HEK293 (cell line): ENCODE data around the gene PDPK1.
"Not testable (repeated sequence)": the region's sequence is repeated elsewhere in the genome, so short reads cannot be mapped to it uniquely, and the experiment has no call there.

ENCODE experiments used
- CTCF ChIA-PET: fragments of 350-600 bp; formaldehyde crosslinking; extraction: SDS; loops from one replicate; lab custom pipeline; 2021; ENCODE audit warnings: antibody characterized with exemption; lab: Yijun Ruan, JAX
- POLR2A ChIA-PET: fragments of 300-600 bp; formaldehyde crosslinking; extraction: SDS; loops from one replicate; lab custom pipeline; 2020; ENCODE audit warnings: antibody characterized with exemption, inconsistent platforms; lab: Yijun Ruan, JAX
- H3K27ac ChIP-seq: fragments of 200-500 bp; sonication (Bioruptor generic); 2 replicates; pipeline ENCODE4 v1.5.1; 2014; ENCODE audit warnings: low read depth, low read length, control low read depth, inconsistent platforms; ENCODE audit errors: extremely low read depth
- H3K36me3 ChIP-seq, 2 experiments: fragments of 200-500 bp in 1 of 2; sonication (Bioruptor generic) in 1 of 2; 1 replicate in 1 of 2; 2 replicates in 1 of 2; pipeline ENCODE4 v1.5.1; 2014 to 2017; ENCODE audit warnings: inconsistent platforms in 2 of 2, low read length in 2 of 2; ENCODE audit not compliant: control insufficient read depth in 2 of 2, insufficient read depth in 1 of 2
- H3K4me1 ChIP-seq: fragments of 200-500 bp; sonication (Bioruptor generic); 2 replicates; pipeline ENCODE4 v1.5.1; 2014; ENCODE audit warnings: mild to moderate bottlenecking, low read length, inconsistent platforms; ENCODE audit not compliant: control insufficient read depth, insufficient read depth
- H3K4me3 ChIP-seq: 2 replicates; pipeline ENCODE4 v1.5.1; 2011; ENCODE audit warnings: low read depth, mild to moderate bottlenecking, control low read depth, low read length, moderate library complexity
- H3K9me3 ChIP-seq: fragments of 200-500 bp; sonication (Bioruptor generic); 2 replicates; pipeline ENCODE4 v1.5.1; 2014; ENCODE audit warnings: low read depth, low read length, inconsistent platforms; ENCODE audit not compliant: control insufficient read depth, insufficient read depth
- BCL11B ChIP-seq: fragments of 450-650 bp; formaldehyde crosslinking; IDR thresholded peaks from 2 replicates; pipeline ENCODE4 v1.5.1; 2016; ENCODE audit warnings: low read depth, missing biosample characterization, missing genetic modification characterization
- GFI1B ChIP-seq: fragments of 450-650 bp; formaldehyde crosslinking; IDR thresholded peaks from 2 replicates; pipeline ENCODE4 v1.5.1; 2016; ENCODE audit warnings: missing biosample characterization, missing genetic modification characterization
- KLF10 ChIP-seq: fragments of 450-650 bp; IDR thresholded peaks from 2 replicates; pipeline ENCODE4 v1.5.1; 2018; ENCODE audit warnings: missing biosample characterization, mild to moderate bottlenecking, missing genetic modification characterization
- RBAK ChIP-seq: fragments of 450-650 bp; formaldehyde crosslinking; IDR thresholded peaks from 2 replicates; pipeline ENCODE4 v1.5.1; 2016; ENCODE audit warnings: missing biosample characterization, missing genetic modification characterization
- SP3 ChIP-seq: fragments of 450-650 bp; formaldehyde crosslinking; IDR thresholded peaks from 2 replicates; pipeline ENCODE4 v1.5.1; 2016; ENCODE audit warnings: missing biosample characterization, missing genetic modification characterization
- TCF7L2 ChIP-seq: IDR thresholded peaks from 2 replicates; pipeline ENCODE4 v1.6.1; 2011; ENCODE audit warnings: low read depth, mild to moderate bottlenecking, inconsistent platforms, low read length, moderate library complexity, borderline replicate concordance
- TSHZ1 ChIP-seq: fragments of 450-650 bp; formaldehyde crosslinking; IDR thresholded peaks from 2 replicates; pipeline ENCODE4 v1.5.1; 2016; ENCODE audit warnings: missing biosample characterization, missing genetic modification characterization, borderline replicate concordance
- ZBTB26 ChIP-seq: fragments of 450-650 bp; formaldehyde crosslinking; optimal IDR thresholded peaks from 2 replicates; pipeline ENCODE3; 2016; ENCODE audit warnings: missing biosample characterization, mild to moderate bottlenecking, missing genetic modification characterization
- ZNF132 ChIP-seq: fragments of 450-650 bp; formaldehyde crosslinking; IDR thresholded peaks from 2 replicates; pipeline ENCODE4 v1.5.1; 2017; ENCODE audit warnings: missing biosample characterization, missing genetic modification characterization, borderline replicate concordance
- ZNF155 ChIP-seq: fragments of 450-650 bp; formaldehyde crosslinking; IDR thresholded peaks from 2 replicates; pipeline ENCODE4 v1.5.1; 2016; ENCODE audit warnings: missing biosample characterization, missing genetic modification characterization
- ZNF274 ChIP-seq, 2 experiments: fragments of 200-500 bp in 1 of 2; fragments of 450-650 bp in 1 of 2; sonication (Bioruptor generic) in 1 of 2; formaldehyde crosslinking in 1 of 2; IDR thresholded peaks; 2 replicates each; pipeline versions ENCODE4 v1.5.1 to v1.6.1; 2014 to 2016; ENCODE audit warnings: borderline replicate concordance in 1 of 2, inconsistent platforms in 1 of 2, low read length in 1 of 2, missing biosample characterization in 1 of 2, missing genetic modification characterization in 1 of 2
- ZNF404 ChIP-seq: fragments of 450-650 bp; formaldehyde crosslinking; IDR thresholded peaks from 2 replicates; pipeline ENCODE4 v1.5.1; 2017; ENCODE audit warnings: missing biosample characterization, missing genetic modification characterization
- ZNF558 ChIP-seq: fragments of 450-650 bp; formaldehyde crosslinking; IDR thresholded peaks from 2 replicates; pipeline ENCODE4 v1.5.1; 2016; ENCODE audit warnings: missing biosample characterization, missing genetic modification characterization
- ZNF610 ChIP-seq: fragments of 450-650 bp; formaldehyde crosslinking; IDR thresholded peaks from 2 replicates; pipeline ENCODE4 v1.5.1; 2016; ENCODE audit warnings: missing biosample characterization, missing genetic modification characterization, borderline replicate concordance
- ZNF768 ChIP-seq: fragments of 450-650 bp; formaldehyde crosslinking; IDR thresholded peaks from 2 replicates; pipeline ENCODE4 v1.5.1; 2018; ENCODE audit warnings: missing biosample characterization, mild to moderate bottlenecking, missing genetic modification characterization
- ZNF777 ChIP-seq: fragments of 450-650 bp; formaldehyde crosslinking; IDR thresholded peaks from 2 replicates; pipeline ENCODE4 v1.5.1; 2017; ENCODE audit warnings: missing biosample characterization, missing genetic modification characterization, borderline replicate concordance

The PDPK1 gene

DNA sequence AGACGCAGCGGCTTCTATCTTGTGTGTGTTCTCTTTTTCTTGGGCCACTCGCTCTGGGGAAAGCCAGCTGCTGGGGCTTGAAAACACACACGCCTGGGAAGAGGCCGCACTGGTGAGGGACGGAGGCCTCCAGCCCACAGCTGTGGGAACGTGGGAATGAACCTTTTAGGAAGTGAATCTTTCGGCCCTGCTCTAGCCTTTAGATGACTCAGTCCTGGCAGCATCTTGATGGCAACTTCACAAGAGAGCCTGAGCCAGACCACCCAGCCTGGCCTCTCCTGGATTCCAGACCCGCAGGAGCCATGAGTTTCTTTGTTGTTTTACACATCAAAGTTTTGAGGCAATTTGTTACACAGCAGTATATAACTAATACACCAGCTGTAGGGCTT lies 2.2 kb upstream of the PDPK1 start:
- ChIA-PET CTCF (no interaction called here), POLR2A (no interaction called here)
- Histone ChIP-seq H3K9me3 (no peaks in the 10 kb centered on the region), H3K4me1 (peaks cover 3% of the 10 kb centered on the region; the same call in 1 of the 2 replicates), H3K36me3 (peaks cover 0 to 10% of the 10 kb centered on the region in 2 experiments; a peak in 1 of 3 replicates), H3K4me3 (no peak overlapping the region), H3K27ac (no peak overlapping the region)
- TF ChIP-seq GFI1B (tag by site-specific recombination): no peak
- no peak for TF ChIP-seq ZNF777 (tag by site-specific recombination)
- TF ChIP-seq TCF7L2: no peak
- TF ChIP-seq ZNF155: no peak
- no peak for TF ChIP-seq ZNF404 (tag by site-specific recombination)
- TF ChIP-seq KLF10 (tag by site-specific recombination): no peak
- no peak for TF ChIP-seq TSHZ1 (tag by site-specific recombination)
- no peak for TF ChIP-seq ZNF132 (tag by site-specific recombination)
- no peak for TF ChIP-seq BCL11B (tag by site-specific recombination)
- no peak for TF ChIP-seq ZNF274 (IDR thresholded peaks at IDR 0.05; ENCODE audit: low read length)
- TF ChIP-seq ZNF274 (tag by site-specific recombination; IDR thresholded peaks at IDR 0.05; ENCODE audit: borderline replicate concordance): no peak
- TF ChIP-seq RBAK (tag by site-specific recombination): no peak
- TF ChIP-seq ZNF610: no peak
- TF ChIP-seq SP3 (tag by site-specific recombination): no peak
- TF ChIP-seq ZNF558 (tag by site-specific recombination): no peak
- TF ChIP-seq ZNF768 (tag by site-specific recombination): no peak

DNA sequence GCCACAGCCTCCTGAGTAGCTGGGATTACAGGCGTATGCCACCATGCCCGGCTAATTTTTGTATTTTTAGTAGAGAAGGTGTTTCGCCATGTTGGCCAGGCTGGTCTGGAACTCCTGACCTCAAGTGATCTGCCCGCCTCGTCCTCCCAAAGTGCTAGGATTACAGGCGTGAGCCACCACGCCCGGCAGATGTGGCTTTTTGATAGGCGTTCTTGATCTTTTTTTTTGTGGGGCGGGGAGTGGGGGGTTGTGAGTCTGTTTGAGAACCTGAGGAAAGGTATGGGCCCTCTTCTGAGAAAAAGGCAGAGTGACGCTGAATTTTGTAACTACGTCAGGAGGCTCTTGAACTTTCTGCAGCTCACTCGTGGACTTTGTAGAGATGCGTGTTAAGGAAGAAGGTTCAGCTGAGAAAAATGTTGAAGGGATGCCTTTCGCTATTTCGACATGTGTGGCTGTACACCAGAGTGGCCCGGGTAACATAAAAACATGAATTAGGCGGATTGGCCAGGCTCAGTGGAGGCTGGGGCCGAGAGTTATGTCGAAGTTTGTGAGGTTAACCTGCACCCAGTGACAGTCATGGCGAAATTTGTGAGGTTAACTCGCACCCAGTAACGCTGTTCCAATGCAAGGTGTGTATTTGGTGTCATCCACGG lies 1.5 kb downstream of the PDPK1 start:
- not testable (repeated sequence) for H3K4me1 ChIP-seq, H3K9me3 ChIP-seq, H3K27ac ChIP-seq
- H3K36me3 ChIP-seq: peaks cover 0 to 13% of the 10 kb centered on the region in 2 experiments; a peak in 1 of 3 replicates
- CTCF ChIA-PET: interaction anchor here (0.6 to 0.8 kb wide), 3 partner anchors 108 to 426 kb away, joined by 3 to 5 read pairs (median 4); no protein-coding TSS in a partner anchor
- H3K4me3 ChIP-seq: peak overlapping the region; percentile 42; the same call in 1 of the 2 replicates
- POLR2A ChIA-PET: interaction anchor here (0.6 kb wide), 1 partner anchor 388 kb away, joined by 3 read pairs; no protein-coding TSS in a partner anchor

DNA sequence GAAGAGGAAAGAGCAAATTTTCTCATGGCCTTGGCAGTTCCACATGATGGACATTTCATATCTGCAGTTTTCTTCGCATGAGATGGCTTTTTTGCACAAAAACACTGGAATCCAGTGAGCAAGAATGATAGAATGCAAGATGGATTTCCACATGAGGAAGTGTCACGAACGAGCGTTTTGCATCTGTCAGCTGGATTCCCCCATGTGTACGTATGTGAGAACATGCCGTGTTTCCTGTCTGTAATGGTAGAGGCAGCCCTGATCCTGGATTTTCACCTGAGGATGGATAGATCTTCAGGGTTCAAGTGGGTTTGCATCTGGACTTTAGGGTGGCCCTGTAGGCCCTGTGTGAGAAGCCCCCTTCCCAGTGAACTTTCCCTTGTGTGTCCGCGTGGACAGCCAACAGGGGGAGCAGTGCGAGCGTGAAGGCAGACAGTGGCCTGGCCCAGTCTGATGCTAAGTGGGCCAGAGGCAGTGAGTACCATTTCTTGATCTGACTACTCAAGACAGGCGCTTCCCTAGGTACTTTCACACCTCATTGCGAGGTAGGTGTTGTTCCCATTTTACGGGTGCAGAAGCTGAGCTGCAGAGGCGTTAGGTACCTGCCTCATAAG lies 2.1 kb downstream of the PDPK1 start:
- peak; percentile 13 for TF ChIP-seq ZBTB26 (tag by site-specific recombination)
- TF ChIP-seq, all 188 proteins: peak for 1; not testable (repeated sequence) for 187
- POLR2A ChIA-PET, H3K4me1 ChIP-seq, CTCF ChIA-PET, H3K4me3 ChIP-seq, H3K27ac ChIP-seq, H3K9me3 ChIP-seq: not testable (repeated sequence)
- H3K36me3 ChIP-seq: peaks cover 0 to 13% of the 10 kb centered on the region in 2 experiments; a peak in 2 of 3 replicates

GRCh38 chr16:2540912-2541311 lies 3.1 kb downstream of the PDPK1 start:
- POLR2A ChIA-PET, H3K4me3 ChIP-seq, H3K9me3 ChIP-seq, H3K27ac ChIP-seq, H3K4me1 ChIP-seq: not testable (repeated sequence)
- CTCF ChIA-PET: interaction anchor here (0.7 kb wide), 1 partner anchor 289 kb away, joined by 3 read pairs; no protein-coding TSS in a partner anchor
- peaks cover 0 to 13% of the 10 kb centered on the region in 2 experiments; a peak in 2 of 3 replicates for H3K36me3 ChIP-seq

DNA sequence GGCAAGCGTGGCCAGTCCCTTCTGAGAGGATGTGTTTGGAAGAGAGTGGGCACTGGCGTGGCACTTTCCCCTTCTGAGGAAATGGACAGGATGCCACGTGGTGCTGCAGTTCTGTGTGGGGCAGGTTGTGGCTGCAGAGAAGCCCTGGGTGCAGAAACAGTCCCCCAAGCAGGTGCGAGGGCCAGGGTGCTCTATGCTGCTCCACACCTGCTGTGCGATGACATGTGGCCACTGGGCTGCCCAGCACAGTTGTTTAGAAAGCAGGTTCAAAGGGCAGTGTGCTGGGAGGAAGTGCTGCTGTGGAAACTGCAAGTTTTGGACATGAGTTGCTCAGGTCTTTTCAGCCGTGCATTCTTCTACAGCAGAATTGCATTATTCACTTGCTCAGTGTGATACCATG lies 3.6 kb downstream of the PDPK1 start:
- H3K9me3 ChIP-seq, H3K4me3 ChIP-seq, POLR2A ChIA-PET, H3K4me1 ChIP-seq, CTCF ChIA-PET, H3K27ac ChIP-seq: not testable (repeated sequence)
- H3K36me3 ChIP-seq: peaks cover 0 to 13% of the 10 kb centered on the region in 2 experiments; a peak in 2 of 3 replicates
